GM10248 (cell line): ENCODE measurements around the gene NFASC.

Source experiments
- CTCF ChIA-PET: fragments of 300-600 bp; sonication (Branson Sonifier 250); formaldehyde crosslinking; extraction: SDS; loops from one replicate; lab custom pipeline; 2021; ENCODE audit warnings: antibody characterized with exemption; lab: Yijun Ruan, JAX
- POLR2A ChIA-PET: fragments of 350-650 bp; sonication (Branson Sonifier 250); formaldehyde crosslinking; extraction: SDS; loops from one replicate; lab custom pipeline; 2020; ENCODE audit warnings: antibody characterized with exemption; lab: Yijun Ruan, JAX
- DNase-seq: peaks from one replicate; pipeline ENCODE4 v3.0.0; 2012; ENCODE audit errors: extremely low spot score
- TF ChIP-seq, protein P1 (sequence below): IDR thresholded peaks from 2 replicates; pipeline ENCODE4 v1.5.1; 2012; ENCODE audit warnings: mild to moderate bottlenecking, low read depth; ENCODE audit errors: extremely low read depth, missing control alignments, control extremely low read depth

The NFASC gene

DNA sequence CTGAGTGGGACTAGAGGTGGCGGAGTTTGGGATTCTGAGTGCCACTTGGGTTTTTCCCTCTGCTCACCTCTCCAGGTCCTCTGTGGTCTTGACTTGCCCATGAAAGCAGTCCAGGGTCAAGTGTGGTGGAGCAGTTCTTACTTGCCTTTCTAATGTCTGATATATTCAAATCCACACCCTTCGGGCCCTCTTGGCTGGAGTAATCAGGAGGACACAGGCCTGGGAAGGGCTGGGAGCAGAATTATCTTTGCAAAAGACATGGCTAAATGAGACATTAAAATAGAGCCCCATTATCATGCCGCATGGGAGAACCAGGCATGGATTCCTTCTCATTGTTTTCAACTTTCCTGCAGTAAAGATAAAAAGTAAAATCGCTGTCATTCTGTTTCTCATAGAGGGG lies 74.0 kb downstream of the NFASC start:
- TF ChIP-seq, protein P1, sequence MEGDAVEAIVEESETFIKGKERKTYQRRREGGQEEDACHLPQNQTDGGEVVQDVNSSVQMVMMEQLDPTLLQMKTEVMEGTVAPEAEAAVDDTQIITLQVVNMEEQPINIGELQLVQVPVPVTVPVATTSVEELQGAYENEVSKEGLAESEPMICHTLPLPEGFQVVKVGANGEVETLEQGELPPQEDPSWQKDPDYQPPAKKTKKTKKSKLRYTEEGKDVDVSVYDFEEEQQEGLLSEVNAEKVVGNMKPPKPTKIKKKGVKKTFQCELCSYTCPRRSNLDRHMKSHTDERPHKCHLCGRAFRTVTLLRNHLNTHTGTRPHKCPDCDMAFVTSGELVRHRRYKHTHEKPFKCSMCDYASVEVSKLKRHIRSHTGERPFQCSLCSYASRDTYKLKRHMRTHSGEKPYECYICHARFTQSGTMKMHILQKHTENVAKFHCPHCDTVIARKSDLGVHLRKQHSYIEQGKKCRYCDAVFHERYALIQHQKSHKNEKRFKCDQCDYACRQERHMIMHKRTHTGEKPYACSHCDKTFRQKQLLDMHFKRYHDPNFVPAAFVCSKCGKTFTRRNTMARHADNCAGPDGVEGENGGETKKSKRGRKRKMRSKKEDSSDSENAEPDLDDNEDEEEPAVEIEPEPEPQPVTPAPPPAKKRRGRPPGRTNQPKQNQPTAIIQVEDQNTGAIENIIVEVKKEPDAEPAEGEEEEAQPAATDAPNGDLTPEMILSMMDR, result no peak
- CTCF ChIA-PET, result no interaction called here
- POLR2A ChIA-PET, result no interaction called here
- DNase-seq, result no peak

DNA sequence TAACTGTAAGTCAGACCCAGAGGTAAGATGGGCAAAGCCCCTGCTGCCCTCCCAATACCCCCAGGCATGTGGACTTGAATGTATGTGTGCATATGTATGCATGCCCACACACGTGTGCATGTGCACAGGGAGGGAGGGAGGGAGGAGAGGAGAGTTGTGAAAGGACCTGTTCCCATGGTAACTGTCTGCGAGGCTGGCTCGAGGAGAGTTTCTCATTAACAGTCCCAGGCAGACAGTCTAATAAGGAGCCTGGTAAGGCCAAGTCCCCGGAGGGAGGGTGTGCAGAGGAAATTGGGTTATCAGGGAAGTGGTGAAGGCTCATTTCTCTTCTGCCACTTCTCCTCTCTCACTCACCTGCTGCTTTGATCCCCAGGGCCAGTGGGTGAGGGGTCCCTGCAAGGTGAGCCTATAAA lies 74.9 kb downstream of the NFASC start:
- ChIA-PET CTCF (no interaction called here), POLR2A (no interaction called here)
- TF ChIP-seq, protein P1, result no peak
- DNase-seq, result no peak

DNA sequence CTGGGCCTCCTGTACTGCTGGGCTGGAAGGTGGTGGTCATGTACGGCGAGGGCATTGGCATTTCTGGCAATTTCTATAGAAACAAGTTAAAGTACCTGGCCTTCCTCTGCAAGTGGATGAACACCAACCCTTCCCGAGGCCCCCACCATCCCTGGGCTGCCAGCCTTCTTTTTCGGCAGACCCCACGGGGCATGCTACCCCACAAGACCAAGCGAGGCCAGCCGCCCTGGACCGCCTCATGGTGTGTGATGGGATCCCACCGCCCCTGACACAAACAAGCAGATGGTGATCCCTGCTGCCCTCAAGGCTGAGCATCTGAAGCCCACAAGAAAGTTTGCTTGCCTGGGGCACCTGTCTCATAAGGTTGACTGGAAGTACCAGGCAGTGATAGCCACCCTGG lies 76.0 kb downstream of the NFASC start:
- CTCF ChIA-PET, result no interaction called here
- TF ChIP-seq, protein P1, result no peak
- DNase-seq, result no peak
- POLR2A ChIA-PET, result no interaction called here

DNA sequence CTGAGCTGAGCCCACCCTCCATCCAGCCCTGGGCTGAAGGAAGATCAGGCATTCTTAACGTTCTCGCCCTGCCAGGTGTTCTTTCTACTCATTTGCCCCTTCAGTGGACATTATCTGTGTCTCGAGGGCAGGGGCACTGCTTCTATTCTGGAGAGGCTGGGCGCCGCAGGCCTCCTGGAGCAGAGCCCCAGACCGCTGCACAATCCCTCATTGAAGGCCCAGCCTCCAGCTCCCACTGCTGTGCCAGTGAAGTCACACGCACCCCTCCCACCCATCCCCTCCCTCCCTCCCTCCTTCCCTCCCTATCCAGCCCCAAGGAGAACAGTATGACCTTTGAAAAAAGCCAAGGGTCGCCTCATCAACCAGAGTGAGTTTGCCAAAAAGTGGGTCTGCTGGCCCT lies 76.7 kb downstream of the NFASC start:
- ChIA-PET POLR2A (no interaction called here), CTCF (interaction anchor here (1.0 to 1.1 kb wide), 2 partner anchors 10 to 14 kb away, joined by 3 to 4 read pairs; no protein-coding TSS in a partner anchor)
- DNase-seq, result no peak
- TF ChIP-seq, protein P1, result no peak

DNA sequence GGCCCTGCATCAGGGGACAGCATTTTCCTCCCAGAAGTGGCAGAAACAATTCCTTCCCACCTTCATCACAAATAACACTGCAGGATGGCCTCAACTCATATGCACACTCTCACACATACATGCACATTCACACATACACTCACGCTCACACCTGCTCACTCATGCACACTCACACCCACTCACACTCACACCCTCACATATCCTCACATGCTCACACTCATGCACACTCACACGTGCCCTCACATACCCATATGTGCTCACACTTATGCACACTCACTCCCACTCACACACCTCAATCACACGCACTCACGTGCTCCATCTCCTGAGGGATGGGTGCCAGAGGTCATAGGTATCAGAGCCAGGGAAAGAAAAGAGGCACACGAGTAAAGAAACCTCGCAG lies 77.1 kb downstream of the NFASC start:
- TF ChIP-seq, protein P1, result no peak
- DNase-seq, result no peak
- ChIA-PET CTCF (interaction anchor here (1.0 to 1.1 kb wide), 2 partner anchors 10 to 13 kb away, joined by 3 to 4 read pairs; no protein-coding TSS in a partner anchor), POLR2A (no interaction called here)

DNA sequence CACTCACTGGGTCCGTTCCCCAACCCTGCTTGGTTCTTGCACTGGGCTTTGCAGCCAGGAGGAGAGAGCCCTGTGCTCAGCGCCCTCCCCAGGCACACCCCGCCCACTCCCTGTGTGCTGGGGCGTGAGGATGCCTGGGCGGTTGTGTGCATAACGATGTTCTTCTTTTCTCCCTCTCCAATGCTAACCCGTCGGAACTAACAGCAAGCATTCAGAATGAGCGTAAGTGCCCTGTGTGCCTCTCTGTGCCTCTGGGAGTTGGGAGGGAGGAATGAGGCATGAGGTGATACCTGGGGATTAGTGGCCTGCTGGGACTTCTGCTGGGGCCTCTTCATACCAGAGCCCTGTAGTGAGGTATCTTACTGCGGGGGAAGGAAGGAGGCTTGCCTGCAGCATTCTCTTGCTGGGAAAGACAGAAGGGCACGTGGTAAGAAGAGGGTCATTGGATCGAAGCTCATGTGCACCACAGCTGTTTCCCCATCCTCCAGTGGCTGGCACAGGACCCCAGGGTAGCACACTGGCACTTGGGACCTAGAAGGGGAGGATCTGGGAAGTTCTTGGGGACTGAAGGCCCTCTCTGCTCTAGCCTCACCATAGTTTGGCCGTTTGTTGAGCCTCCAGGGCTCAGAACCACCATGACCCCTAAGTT lies 79.8 kb downstream of the NFASC start:
- CTCF ChIA-PET, result interaction anchor here (1.0 to 1.8 kb wide), 4 partner anchors 8 to 143 kb away, joined by 3 to 5 read pairs (median 4); no protein-coding TSS in a partner anchor
- TF ChIP-seq, protein P1, result no peak
- no peak for DNase-seq
- POLR2A ChIA-PET, result no interaction called here
